ENCODE data around the gene PTCH1.

The PTCH1 gene

DNA sequence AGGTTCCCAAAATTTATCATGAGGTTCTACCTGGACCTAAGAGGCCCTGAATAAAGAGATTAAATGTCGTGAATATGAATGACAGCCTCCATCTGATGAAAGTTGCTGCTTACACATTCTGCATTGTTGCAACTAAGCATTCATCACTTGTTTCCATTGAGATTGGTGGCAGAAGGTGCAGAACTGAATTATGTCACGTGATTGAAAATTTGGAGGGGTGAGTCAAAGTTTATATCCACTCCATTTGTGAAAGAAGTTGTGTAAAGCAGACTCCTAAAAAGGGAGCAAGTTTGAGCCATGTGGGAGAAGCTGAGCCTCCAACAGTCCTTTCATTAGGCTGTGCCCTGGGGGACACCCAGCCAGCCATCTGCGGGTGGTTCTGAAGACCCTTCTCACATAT lies 4.9 kb upstream of the PTCH1 start:
- FAIRE-seq, result no peak
- no peak for TF ChIP-seq CTCF (IDR thresholded peaks at IDR 0.05; ENCODE audit: insufficient read depth, missing control alignments)
- DNase-seq (ENCODE audit: insufficient read length, low spot score), result no peak

- no peak for FAIRE-seq
- TF ChIP-seq CTCF (IDR thresholded peaks at IDR 0.05; ENCODE audit: insufficient read depth, missing control alignments), result no peak
- no peak for DNase-seq (ENCODE audit: insufficient read length, low spot score)
Observed at GRCh38 chr9:95517559-95518425, 1.0 kb upstream of the PTCH1 start.

DNA sequence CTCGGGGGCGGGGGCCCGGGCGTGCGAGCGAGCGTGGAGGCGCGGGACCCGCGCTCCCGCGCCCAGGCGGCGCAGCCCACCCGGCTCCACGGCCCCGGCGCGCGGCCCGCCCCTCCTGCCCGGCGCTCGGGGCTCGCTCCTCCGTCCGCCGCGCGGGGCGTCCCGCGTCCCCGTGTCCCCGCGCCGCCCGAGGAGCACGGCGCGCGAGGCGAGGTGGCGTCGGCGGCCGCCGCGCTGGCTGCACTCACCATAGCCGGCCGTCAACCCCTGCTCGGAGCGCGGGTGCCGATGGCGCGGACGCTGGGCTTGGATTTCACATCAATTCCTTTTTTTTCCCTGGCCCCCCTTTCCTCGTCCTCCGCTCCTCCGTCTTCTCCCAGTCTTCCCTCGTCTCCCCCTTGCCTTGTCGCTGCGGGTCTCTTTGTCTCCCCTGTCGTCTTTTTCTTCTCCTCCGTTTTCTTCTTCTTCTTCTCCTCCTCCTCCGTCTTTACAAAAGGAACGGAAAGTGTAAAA lies 494 bp downstream of the PTCH1 start:
- DNase-seq (ENCODE audit: insufficient read length, low spot score), result no peak
- FAIRE-seq, result no peak
- TF ChIP-seq CTCF (IDR thresholded peaks at IDR 0.05; ENCODE audit: insufficient read depth, missing control alignments), result no peak

DNA sequence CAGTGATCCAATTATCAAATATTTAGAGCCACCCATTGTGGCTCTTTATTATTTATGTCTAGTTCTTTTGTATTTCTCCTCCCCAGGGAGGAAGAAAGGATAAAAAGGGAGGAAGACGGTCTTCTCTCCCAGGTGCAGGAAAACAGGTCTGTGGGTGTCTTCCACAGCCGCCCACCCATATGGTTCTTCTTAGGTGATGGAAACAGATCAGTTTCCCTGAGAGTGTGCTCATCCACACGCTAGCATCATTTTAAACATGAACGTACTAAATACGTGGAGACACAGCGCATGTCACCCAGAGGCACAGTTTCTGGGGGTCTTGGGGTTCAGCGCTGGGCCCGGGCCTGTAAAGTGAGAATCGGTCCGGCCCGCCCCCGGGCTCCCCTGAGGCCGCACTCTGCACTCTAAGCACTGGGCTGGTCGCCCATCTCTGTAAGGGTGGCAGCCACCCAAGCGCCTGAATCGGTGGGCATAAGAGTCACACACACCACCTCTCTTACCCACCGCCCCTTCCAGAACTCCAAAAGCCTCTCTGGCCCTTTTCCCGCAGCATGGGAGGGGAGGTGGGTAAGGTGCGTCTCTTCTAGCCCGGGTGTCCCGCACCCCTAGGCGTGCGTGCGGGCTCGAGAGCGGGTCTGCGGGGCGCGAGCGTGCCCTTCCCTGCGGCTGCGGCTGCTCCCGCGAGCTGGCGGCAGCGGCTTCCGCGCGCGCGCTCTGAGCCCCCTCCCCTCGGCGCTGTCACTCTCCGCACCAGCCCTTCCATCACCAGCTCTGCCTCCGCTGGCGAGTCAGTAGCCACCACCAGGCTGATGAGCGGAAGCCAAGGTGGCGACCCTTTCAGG lies 1.3 kb downstream of the PTCH1 start:
- TF ChIP-seq CTCF (IDR thresholded peaks at IDR 0.05; ENCODE audit: insufficient read depth, missing control alignments), result no peak
- DNase-seq (ENCODE audit: insufficient read length, low spot score) (no peak), FAIRE-seq (no peak)

DNA sequence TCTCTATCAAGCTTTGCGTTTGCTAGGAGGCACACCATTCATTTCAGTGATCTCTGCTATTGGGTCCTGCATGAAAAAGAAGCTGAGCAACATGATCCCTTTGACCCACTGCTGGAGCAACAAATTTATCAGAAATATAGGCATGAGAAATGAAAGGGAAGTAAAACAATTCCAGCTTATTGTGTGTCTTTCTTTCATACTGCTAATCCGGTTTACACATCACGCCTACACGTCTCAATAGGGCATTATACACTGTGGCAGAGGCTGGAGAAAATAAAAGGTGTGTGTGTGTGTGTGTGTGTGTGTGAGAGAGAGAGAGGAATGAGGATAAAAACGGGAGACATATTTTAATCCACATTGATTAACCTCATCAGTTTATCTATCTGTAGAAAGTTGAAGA lies 2.4 kb downstream of the PTCH1 start:
- DNase-seq (ENCODE audit: insufficient read length, low spot score) (no peak), FAIRE-seq (no peak)
- no peak for TF ChIP-seq CTCF (IDR thresholded peaks at IDR 0.05; ENCODE audit: insufficient read depth, missing control alignments)

- TF ChIP-seq CTCF (IDR thresholded peaks at IDR 0.05; ENCODE audit: insufficient read depth, missing control alignments), result no peak
- FAIRE-seq, result no peak
- DNase-seq (ENCODE audit: insufficient read length, low spot score), result no peak
Observed at GRCh38 chr9:95513711-95514110, 3.1 kb downstream of the PTCH1 start.
